ENCODE measurements around the gene PDGFA.

GRCh38 chr7:473870-474604 lies 45.6 kb downstream of the PDGFA start:
- TF ChIP-seq CTCF (IDR thresholded peaks at IDR 0.05) (no peak), POLR2AphosphoS5 (IDR thresholded peaks at IDR 0.05) (no peak)
